ENCODE results near the gene DEDD. TPM values are rescaled to one million over a fixed set of nuclear protein-coding genes. Genes with fewer than 3 reads are reported as not detected.
"Not testable (repeated sequence)": the region's sequence is repeated elsewhere in the genome, so short reads cannot be mapped to it uniquely, and the experiment has no call there.

The DEDD gene
- total RNA-seq, 1 experiment from 2014 or later = 44.7 TPM

- TF ChIP-seq, protein P1, sequence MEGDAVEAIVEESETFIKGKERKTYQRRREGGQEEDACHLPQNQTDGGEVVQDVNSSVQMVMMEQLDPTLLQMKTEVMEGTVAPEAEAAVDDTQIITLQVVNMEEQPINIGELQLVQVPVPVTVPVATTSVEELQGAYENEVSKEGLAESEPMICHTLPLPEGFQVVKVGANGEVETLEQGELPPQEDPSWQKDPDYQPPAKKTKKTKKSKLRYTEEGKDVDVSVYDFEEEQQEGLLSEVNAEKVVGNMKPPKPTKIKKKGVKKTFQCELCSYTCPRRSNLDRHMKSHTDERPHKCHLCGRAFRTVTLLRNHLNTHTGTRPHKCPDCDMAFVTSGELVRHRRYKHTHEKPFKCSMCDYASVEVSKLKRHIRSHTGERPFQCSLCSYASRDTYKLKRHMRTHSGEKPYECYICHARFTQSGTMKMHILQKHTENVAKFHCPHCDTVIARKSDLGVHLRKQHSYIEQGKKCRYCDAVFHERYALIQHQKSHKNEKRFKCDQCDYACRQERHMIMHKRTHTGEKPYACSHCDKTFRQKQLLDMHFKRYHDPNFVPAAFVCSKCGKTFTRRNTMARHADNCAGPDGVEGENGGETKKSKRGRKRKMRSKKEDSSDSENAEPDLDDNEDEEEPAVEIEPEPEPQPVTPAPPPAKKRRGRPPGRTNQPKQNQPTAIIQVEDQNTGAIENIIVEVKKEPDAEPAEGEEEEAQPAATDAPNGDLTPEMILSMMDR (conservative IDR thresholded peaks at IDR 0.05) = no peak
- no peak within 1 kb of the TSS for H3T11ph ChIP-seq (ENCODE audit: low read length)
- peaks cover 23 to 24% of the 10 kb centered on the region in 2 experiments for H3K4me1 Mint-ChIP-seq
- peak within 1 kb of the TSS; percentile 53 for H3K4me2 ChIP-seq (ENCODE audit: insufficient read depth, insufficient read length, low read length)
- no peaks in the 10 kb centered on the region for H3K9me3 ChIP-seq (ENCODE audit: control insufficient read depth, low read depth, low read length)
- H3K27me3 Mint-ChIP-seq (ENCODE audit: low read depth) = no peaks in the 10 kb centered on the region
- peaks cover 9% of the 10 kb centered on the region for H3K23me2 ChIP-seq (ENCODE audit: insufficient read length, low read depth, low read length, poor library complexity, severe bottlenecking)
- H3K79me1 ChIP-seq (ENCODE audit: insufficient read depth, low read depth, low read length, poor library complexity, severe bottlenecking) = no peaks in the 10 kb centered on the region
- peaks cover 19 to 41% (median 34%) of the 10 kb centered on the region in 3 experiments; a peak in 6 of 7 replicates for H3K36me3 Mint-ChIP-seq (ENCODE audit: insufficient read depth in 1 of 3, low read depth in 3 of 3)
- H3K79me2 ChIP-seq (ENCODE audit: insufficient read depth, low read length) = peaks cover 8% of the 10 kb centered on the region; the same call in 1 of the 2 replicates
- H3K18ac ChIP-seq (ENCODE audit: insufficient read length, low read depth, low read length) = peak within 1 kb of the TSS; percentile 58
- H2AFZ ChIP-seq (ENCODE audit: low read length) = no peak within 1 kb of the TSS
- DNase-seq = peak; percentile 94
- no peak within 1 kb of the TSS for H3K4ac ChIP-seq (ENCODE audit: low read depth, low read length)
- peak within 1 kb of the TSS; percentile 96 to 100 (median 98) for H3K27ac Mint-ChIP-seq
- H3K4me1 ChIP-seq (ENCODE audit: insufficient read depth, low read length) = peaks cover 5% of the 10 kb centered on the region; the same call in 1 of the 2 replicates
- peak within 1 kb of the TSS; percentile 72 for H3K9ac ChIP-seq (ENCODE audit: extremely low read depth, insufficient read length, low read length)
- H4K91ac ChIP-seq (ENCODE audit: insufficient read length, low read depth, low read length) = no peak within 1 kb of the TSS
- H4K8ac ChIP-seq (replicated peaks; ENCODE audit: insufficient read length, low read depth, low read length) = no peak within 1 kb of the TSS
- H3K14ac ChIP-seq (ENCODE audit: insufficient read depth, low read length) = peak within 1 kb of the TSS; percentile 17; the same call in 1 of the 2 replicates
- H3K9me3 Mint-ChIP-seq = no peaks in the 10 kb centered on the region
- H2BK20ac ChIP-seq (ENCODE audit: low read depth, low read length, poor library complexity, severe bottlenecking) = no peak within 1 kb of the TSS
- no peak within 1 kb of the TSS for H2AK5ac ChIP-seq (ENCODE audit: insufficient read length, low read length)
- H3K27me3 ChIP-seq (ENCODE audit: insufficient read depth, low read length) = no peaks in the 10 kb centered on the region
- no peak within 1 kb of the TSS for H2BK120ac ChIP-seq (ENCODE audit: low read depth, low read length, poor library complexity, severe bottlenecking)
- H3K23ac ChIP-seq (ENCODE audit: insufficient read length, low read depth, low read length) = no peak within 1 kb of the TSS
- H4K20me1 ChIP-seq (ENCODE audit: control insufficient read depth, insufficient read depth, insufficient read length) = no peaks in the 10 kb centered on the region
- H2BK5ac ChIP-seq (ENCODE audit: insufficient read length, low read length) = no peak within 1 kb of the TSS
- peak within 1 kb of the TSS; percentile 41 for H3K27ac ChIP-seq (ENCODE audit: insufficient read length, low read depth, low read length)
- WGBS (ENCODE audit: extremely low coverage, insufficient read length, low lambda C conversion rate) = no CpG with 5 or more reads among the region's 58 CpGs
- H3K56ac ChIP-seq (ENCODE audit: insufficient read length, low read depth, low read length) = peak within 1 kb of the TSS; percentile 21
- peak within 1 kb of the TSS; percentile 95 to 97 for H3K4me3 Mint-ChIP-seq
- no peak within 1 kb of the TSS for H2BK12ac ChIP-seq (ENCODE audit: insufficient read length, low read depth, low read length)
- no peak within 1 kb of the TSS for H2BK15ac ChIP-seq (ENCODE audit: low read depth, low read length)
- H4K5ac ChIP-seq (ENCODE audit: insufficient read length, low read depth, low read length) = peak within 1 kb of the TSS; percentile 11
These were observed 14.5 kb downstream of the DEDD start, which contains the start of the genes NIT1 and PFDN2 for GRCh38 chr1:161117759-161118581. Gene NIT1 (plus strand): TSS chr1:161118105. CDS start chr1:161118177, 72 bp downstream. Gene PFDN2 (minus strand): TSS chr1:161118037. CDS start chr1:161118026, 11 bp downstream.

DNA sequence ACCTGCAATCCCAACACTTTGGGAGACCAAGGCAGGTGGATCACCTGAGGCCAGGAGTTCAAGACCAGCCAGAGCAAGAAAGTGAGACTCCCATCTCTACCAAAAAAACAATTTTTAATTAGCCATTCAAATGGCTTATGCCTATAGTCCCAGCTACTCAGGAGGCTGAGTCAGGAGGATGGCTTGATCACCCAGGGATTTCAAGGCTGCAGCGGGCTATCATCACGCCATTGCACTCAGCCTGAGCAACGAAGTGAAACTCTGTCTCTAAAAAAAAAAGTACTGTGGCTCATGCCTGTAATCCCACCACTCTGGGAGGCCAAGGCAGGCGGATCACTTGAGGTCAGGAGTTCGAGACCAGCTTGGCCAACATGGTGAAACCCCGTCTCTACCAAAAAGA is 16.5 kb downstream of the DEDD start:
- Mint-ChIP-seq H3K36me3 (ENCODE audit: insufficient read depth in 1 of 3, low read depth in 3 of 3) (peaks cover 8 to 20% (median 14%) of the 10 kb centered on the region in 3 experiments; a peak in 6 of 7 replicates), H3K4me3 (peak overlapping the region; percentile 95 to 97; a peak in 3 of 5 replicates), H3K4me1 (peaks cover 23 to 24% of the 10 kb centered on the region in 2 experiments)
- not testable (repeated sequence) for H3K79me1 ChIP-seq (ENCODE audit: insufficient read depth, low read depth, low read length, poor library complexity, severe bottlenecking); H2BK15ac ChIP-seq (ENCODE audit: low read depth, low read length); H3K4me1 ChIP-seq (ENCODE audit: insufficient read depth, low read length); H3K4me2 ChIP-seq (ENCODE audit: insufficient read depth, insufficient read length, low read length); H3K56ac ChIP-seq (ENCODE audit: insufficient read length, low read depth, low read length); H3K14ac ChIP-seq (ENCODE audit: insufficient read depth, low read length); H2AFZ ChIP-seq (ENCODE audit: low read length); H3K9me3 ChIP-seq (ENCODE audit: control insufficient read depth, low read depth, low read length); H4K5ac ChIP-seq (ENCODE audit: insufficient read length, low read depth, low read length); H3K9me3 Mint-ChIP-seq; H3K23ac ChIP-seq (ENCODE audit: insufficient read length, low read depth, low read length); H3K18ac ChIP-seq (ENCODE audit: insufficient read length, low read depth, low read length); H3T11ph ChIP-seq (ENCODE audit: low read length); H2BK5ac ChIP-seq (ENCODE audit: insufficient read length, low read length); DNase-seq; H4K91ac ChIP-seq (ENCODE audit: insufficient read length, low read depth, low read length); H2BK120ac ChIP-seq (ENCODE audit: low read depth, low read length, poor library complexity, severe bottlenecking); H4K20me1 ChIP-seq (ENCODE audit: control insufficient read depth, insufficient read depth, insufficient read length); H4K8ac ChIP-seq (replicated peaks; ENCODE audit: insufficient read length, low read depth, low read length); H3K4ac ChIP-seq (ENCODE audit: low read depth, low read length); H3K27ac Mint-ChIP-seq; H3K23me2 ChIP-seq (ENCODE audit: insufficient read length, low read depth, low read length, poor library complexity, severe bottlenecking); H2AK5ac ChIP-seq (ENCODE audit: insufficient read length, low read length); H2BK20ac ChIP-seq (ENCODE audit: low read depth, low read length, poor library complexity, severe bottlenecking); H3K27me3 ChIP-seq (ENCODE audit: insufficient read depth, low read length); H2BK12ac ChIP-seq (ENCODE audit: insufficient read length, low read depth, low read length); H3K9ac ChIP-seq (ENCODE audit: extremely low read depth, insufficient read length, low read length); H3K27ac ChIP-seq (ENCODE audit: insufficient read length, low read depth, low read length); H3K27me3 Mint-ChIP-seq (ENCODE audit: low read depth)
- no CpG with 5 or more reads among the region's 6 CpGs for WGBS (ENCODE audit: extremely low coverage, insufficient read length, low lambda C conversion rate)
- peaks cover 10% of the 10 kb centered on the region; the same call in 1 of the 2 replicates for H3K79me2 ChIP-seq (ENCODE audit: insufficient read depth, low read length)
